Measurements from ENCODE around the gene BACH1.

Gene BACH1

DNA sequence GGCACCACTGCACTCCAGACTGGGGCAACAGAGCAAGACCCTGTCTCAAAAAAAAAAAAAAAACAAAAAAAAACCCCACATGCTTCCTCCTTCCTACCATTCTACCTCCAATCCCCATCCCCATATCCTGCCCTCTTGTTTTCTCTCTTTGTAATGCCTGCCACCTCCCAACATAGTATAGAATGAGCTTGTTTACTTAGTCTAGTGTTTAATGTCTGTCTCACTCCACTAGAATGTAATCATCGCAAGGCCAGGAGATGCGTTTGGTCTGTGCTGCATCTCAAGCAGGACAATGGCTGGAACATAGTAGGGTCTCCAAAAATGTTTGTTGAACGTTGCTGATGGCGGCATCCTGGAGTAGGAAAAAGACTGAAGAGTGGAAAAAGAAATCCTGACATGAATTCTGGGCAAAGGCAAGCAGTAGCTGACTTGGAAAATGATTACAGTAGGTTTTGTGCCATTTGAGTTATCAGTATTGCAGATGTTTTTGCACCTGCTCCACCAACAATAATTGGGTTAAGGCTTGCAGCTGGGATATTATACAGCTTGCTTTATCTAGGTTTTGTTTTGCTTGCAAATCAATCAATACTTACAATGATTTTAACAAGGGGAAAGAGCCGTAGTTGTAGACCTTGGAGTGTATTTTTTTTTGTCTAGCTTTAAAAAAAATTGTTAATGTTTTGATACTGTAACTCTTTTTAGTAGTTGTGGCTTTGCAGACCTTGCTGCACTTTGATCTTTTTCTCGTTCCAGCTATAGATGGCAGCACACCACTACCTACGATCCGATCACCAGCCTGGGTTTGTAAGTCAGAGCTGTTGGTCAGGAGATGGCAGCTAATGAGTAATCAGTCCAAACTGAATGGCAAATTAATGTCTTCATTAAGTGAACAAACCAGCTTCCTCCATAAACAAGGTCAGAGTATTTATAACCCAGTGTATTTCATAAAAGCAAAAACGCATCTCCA lies 62.4 kb downstream of the BACH1 start:
- TF ChIP-seq, protein P1, sequence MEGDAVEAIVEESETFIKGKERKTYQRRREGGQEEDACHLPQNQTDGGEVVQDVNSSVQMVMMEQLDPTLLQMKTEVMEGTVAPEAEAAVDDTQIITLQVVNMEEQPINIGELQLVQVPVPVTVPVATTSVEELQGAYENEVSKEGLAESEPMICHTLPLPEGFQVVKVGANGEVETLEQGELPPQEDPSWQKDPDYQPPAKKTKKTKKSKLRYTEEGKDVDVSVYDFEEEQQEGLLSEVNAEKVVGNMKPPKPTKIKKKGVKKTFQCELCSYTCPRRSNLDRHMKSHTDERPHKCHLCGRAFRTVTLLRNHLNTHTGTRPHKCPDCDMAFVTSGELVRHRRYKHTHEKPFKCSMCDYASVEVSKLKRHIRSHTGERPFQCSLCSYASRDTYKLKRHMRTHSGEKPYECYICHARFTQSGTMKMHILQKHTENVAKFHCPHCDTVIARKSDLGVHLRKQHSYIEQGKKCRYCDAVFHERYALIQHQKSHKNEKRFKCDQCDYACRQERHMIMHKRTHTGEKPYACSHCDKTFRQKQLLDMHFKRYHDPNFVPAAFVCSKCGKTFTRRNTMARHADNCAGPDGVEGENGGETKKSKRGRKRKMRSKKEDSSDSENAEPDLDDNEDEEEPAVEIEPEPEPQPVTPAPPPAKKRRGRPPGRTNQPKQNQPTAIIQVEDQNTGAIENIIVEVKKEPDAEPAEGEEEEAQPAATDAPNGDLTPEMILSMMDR (IDR thresholded peaks at IDR 0.05; ENCODE audit: poor library complexity, severe bottlenecking), result peak; percentile 7
- DNase-seq (ENCODE audit: low spot score), result no peak
- no peak overlapping the region for H3K4me3 ChIP-seq (ENCODE audit: severe bottlenecking)
- H3K27me3 ChIP-seq (ENCODE audit: insufficient read depth, poor library complexity, severe bottlenecking), result no peaks in the 10 kb centered on the region
- no peak overlapping the region for H3K27ac ChIP-seq (ENCODE audit: poor library complexity, severe bottlenecking)
- H3K9me3 ChIP-seq (ENCODE audit: severe bottlenecking), result no peaks in the 10 kb centered on the region
- H3K36me3 ChIP-seq (ENCODE audit: low read depth), result peaks cover 16% of the 10 kb centered on the region
- ATAC-seq (ENCODE audit: low read depth), result no peak
- H3K4me1 ChIP-seq (ENCODE audit: insufficient read depth, poor library complexity, severe bottlenecking), result no peaks in the 10 kb centered on the region

DNA sequence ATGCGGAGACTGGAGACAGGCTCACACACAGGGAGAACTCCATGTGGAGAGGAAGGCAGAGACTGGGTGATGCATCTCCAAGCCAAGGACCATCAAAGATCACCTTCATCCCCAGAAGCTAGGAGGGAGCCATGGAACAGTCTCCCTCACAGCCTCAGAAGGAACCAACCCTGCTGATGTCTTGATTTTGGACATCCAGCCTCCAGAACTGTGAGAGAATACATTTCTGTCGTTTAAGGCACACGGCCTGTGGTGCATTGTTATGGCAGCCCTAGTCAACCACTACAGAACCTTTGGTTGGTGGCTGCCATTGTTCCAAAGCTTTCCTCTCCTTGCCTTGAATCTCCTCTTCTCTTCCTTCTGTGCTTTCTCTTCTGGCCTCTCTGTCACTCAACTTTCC lies 64.0 kb downstream of the BACH1 start:
- no peak for DNase-seq (ENCODE audit: low spot score)
- H3K9me3 ChIP-seq (ENCODE audit: severe bottlenecking), result no peaks in the 10 kb centered on the region
- TF ChIP-seq, protein P1 (IDR thresholded peaks at IDR 0.05; ENCODE audit: poor library complexity, severe bottlenecking), result no peak
- H3K36me3 ChIP-seq (ENCODE audit: low read depth), result peaks cover 16% of the 10 kb centered on the region
- H3K27me3 ChIP-seq (ENCODE audit: insufficient read depth, poor library complexity, severe bottlenecking), result no peaks in the 10 kb centered on the region
- no peaks in the 10 kb centered on the region for H3K4me1 ChIP-seq (ENCODE audit: insufficient read depth, poor library complexity, severe bottlenecking)
- H3K27ac ChIP-seq (ENCODE audit: poor library complexity, severe bottlenecking), result no peak overlapping the region
- H3K4me3 ChIP-seq (ENCODE audit: severe bottlenecking), result no peak overlapping the region
- ATAC-seq (ENCODE audit: low read depth), result no peak

DNA sequence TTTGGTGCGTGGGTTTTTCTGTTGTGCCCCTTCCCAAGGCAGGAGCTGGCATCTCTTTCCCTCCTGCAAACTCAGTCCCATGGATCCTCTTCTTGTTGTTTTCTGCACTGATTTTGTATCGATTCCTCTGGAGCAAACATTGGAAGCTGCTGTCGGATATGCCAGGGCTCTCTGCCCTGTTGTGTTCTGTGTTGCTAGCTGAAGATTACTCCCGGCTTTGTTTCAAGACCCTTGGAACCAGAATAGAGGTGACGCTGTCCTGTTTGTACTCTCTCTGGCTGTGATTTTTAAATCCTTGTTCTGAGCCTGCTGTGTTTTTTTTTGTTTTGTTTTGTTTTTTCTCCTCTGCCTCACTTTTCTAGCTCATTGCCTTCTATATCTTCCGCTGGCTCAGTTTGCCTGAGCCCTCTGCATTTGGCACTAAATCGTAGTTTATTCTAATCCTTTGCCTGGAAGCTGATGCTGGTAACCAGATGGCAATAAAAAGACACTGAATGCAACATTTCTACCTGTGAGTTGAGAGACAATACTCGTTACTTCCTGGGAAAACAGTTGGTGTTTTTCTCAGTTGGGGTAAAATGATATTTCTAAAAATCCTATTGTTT lies 67.0 kb downstream of the BACH1 start:
- Histone ChIP-seq H3K27ac (ENCODE audit: poor library complexity, severe bottlenecking) (no peak overlapping the region), H3K27me3 (ENCODE audit: insufficient read depth, poor library complexity, severe bottlenecking) (no peaks in the 10 kb centered on the region), H3K4me1 (ENCODE audit: insufficient read depth, poor library complexity, severe bottlenecking) (no peaks in the 10 kb centered on the region), H3K36me3 (ENCODE audit: low read depth) (peaks cover 23% of the 10 kb centered on the region), H3K9me3 (ENCODE audit: severe bottlenecking) (no peaks in the 10 kb centered on the region), H3K4me3 (ENCODE audit: severe bottlenecking) (no peak overlapping the region)
- ATAC-seq (ENCODE audit: low read depth) (no peak), DNase-seq (ENCODE audit: low spot score) (no peak)
- TF ChIP-seq, protein P1 (IDR thresholded peaks at IDR 0.05; ENCODE audit: poor library complexity, severe bottlenecking), result no peak

DNA sequence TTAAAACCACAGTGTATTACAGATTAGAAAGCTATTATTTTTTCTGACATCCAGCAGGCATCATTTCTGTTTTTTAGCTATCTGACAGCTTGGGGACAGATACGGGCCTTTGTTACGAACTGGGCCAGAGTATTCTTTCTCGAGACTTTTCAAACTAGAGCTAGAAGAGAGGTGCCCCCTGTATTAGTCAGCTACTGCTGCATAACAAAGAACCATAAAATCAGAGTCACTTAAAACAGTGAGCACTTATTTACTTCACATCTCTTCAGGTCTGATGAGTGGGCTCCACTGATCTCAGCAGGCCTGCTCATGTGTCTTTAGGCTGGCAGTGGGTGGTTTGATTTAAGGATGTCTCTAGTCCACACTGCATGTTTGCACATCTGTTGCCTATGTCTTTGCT lies 67.8 kb downstream of the BACH1 start:
- Histone ChIP-seq H3K27ac (ENCODE audit: poor library complexity, severe bottlenecking) (no peak overlapping the region), H3K4me3 (ENCODE audit: severe bottlenecking) (no peak overlapping the region), H3K9me3 (ENCODE audit: severe bottlenecking) (no peaks in the 10 kb centered on the region), H3K36me3 (ENCODE audit: low read depth) (peaks cover 22% of the 10 kb centered on the region), H3K4me1 (ENCODE audit: insufficient read depth, poor library complexity, severe bottlenecking) (no peaks in the 10 kb centered on the region), H3K27me3 (ENCODE audit: insufficient read depth, poor library complexity, severe bottlenecking) (no peaks in the 10 kb centered on the region)
- TF ChIP-seq, protein P1 (IDR thresholded peaks at IDR 0.05; ENCODE audit: poor library complexity, severe bottlenecking), result no peak
- DNase-seq (ENCODE audit: low spot score), result no peak
- no peak for ATAC-seq (ENCODE audit: low read depth)

Measured in RWPE2 (cell line).